ENCODE measurements around the gene ARPC5.

The ARPC5 gene

DNA sequence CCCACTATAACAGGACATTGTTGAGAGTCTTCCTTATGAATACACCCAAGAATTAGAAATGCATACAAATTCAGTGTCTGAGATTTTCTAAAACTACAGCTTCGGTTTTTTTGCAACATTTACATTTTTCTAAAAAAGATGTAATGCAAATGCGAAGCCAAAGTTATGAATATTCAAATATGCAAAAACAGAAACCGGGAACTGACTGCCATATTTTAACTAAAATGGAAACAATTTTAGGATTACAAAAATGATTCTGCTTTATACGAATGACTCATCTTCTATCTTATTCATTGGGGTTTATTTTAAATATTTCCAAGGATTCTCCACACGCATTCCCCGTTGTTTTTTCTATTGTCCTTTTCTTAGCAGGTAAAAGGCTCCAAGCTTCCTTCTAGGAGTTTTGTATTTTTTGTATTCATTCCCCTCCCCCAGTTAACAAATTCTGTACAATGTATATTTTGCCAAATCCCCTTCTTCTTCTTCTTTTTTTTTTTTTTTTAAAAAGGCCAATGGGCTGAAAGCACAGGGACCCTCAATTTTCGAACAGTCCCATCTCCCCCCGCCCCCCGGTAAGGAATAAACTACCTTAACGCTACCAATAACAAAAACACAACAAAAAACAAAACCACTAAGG, 1.0 kb downstream of the ARPC5 start:
- Histone ChIP-seq H3K9ac (ENCODE audit: low read length) (peak overlapping the region; percentile 92), H2BK12ac (ENCODE audit: low read length) (no peak overlapping the region), H3K79me1 (ENCODE audit: low read length) (peaks cover 9% of the 10 kb centered on the region), H2BK5ac (ENCODE audit: low read depth, low read length, poor library complexity) (peak overlapping the region; percentile 56), H3K4me1 (ENCODE audit: control insufficient read depth in 1 of 2, insufficient read depth in 2 of 2, low read length in 2 of 2) (peaks cover 0 to 3% of the 10 kb centered on the region in 2 experiments), H3K4me2 (ENCODE audit: low read length) (peak overlapping the region; percentile 48), H4K8ac (ENCODE audit: low read depth, low read length) (peak overlapping the region; percentile 73), H3K79me2 (ENCODE audit: control insufficient read depth, insufficient read depth, low read length, poor library complexity) (peaks cover 7% of the 10 kb centered on the region), H4K91ac (ENCODE audit: low read depth, low read length) (peak overlapping the region; percentile 93), H2AFZ (ENCODE audit: insufficient read depth, low read length, poor library complexity) (no peak overlapping the region), H3K4ac (ENCODE audit: low read depth, low read length) (peak overlapping the region; percentile 93), H3K4me3 (ENCODE audit: low read depth, low read length) (peak overlapping the region; percentile 84), H3K36me3 (ENCODE audit: control insufficient read depth in 1 of 2, insufficient read depth in 2 of 2, low read length in 2 of 2) (peaks cover 2 to 4% of the 10 kb centered on the region in 2 experiments), H3K23ac (ENCODE audit: low read length) (no peak overlapping the region), H3K18ac (ENCODE audit: low read length) (peak overlapping the region; percentile 62), H3K27me3 (ENCODE audit: insufficient read depth, low read length) (no peaks in the 10 kb centered on the region), H2BK120ac (ENCODE audit: insufficient read depth, low read length, poor library complexity) (no peak overlapping the region), H2AK5ac (ENCODE audit: low read length) (no peak overlapping the region), H4K12ac (ENCODE audit: low read depth, low read length) (no peak overlapping the region), H3K14ac (ENCODE audit: low read length) (peak overlapping the region; percentile 46), H3K27ac (ENCODE audit: low read depth, low read length) (peak overlapping the region; percentile 93), H3K9me3 (ENCODE audit: insufficient read depth, low read depth, low read length) (no peaks in the 10 kb centered on the region)
- peak in 1 of 2 donors; percentile 46 for DNase-seq
- WGBS (ENCODE audit: extremely low coverage, insufficient coverage, insufficient read length): no CpG with 5 or more reads among the region's 10 CpGs

GRCh38 chr1:183633676-183634343, 1.8 kb downstream of the ARPC5 start:
- Histone ChIP-seq H3K27ac (ENCODE audit: low read depth, low read length) (no peak overlapping the region), H3K9me3 (ENCODE audit: insufficient read depth, low read depth, low read length) (no peaks in the 10 kb centered on the region), H2AFZ (ENCODE audit: insufficient read depth, low read length, poor library complexity) (no peak overlapping the region), H2BK120ac (ENCODE audit: insufficient read depth, low read length, poor library complexity) (no peak overlapping the region), H3K79me1 (ENCODE audit: low read length) (peaks cover 9% of the 10 kb centered on the region), H4K12ac (ENCODE audit: low read depth, low read length) (no peak overlapping the region), H3K4me1 (ENCODE audit: control insufficient read depth in 1 of 2, insufficient read depth in 2 of 2, low read length in 2 of 2) (peaks cover 0 to 3% of the 10 kb centered on the region in 2 experiments), H3K14ac (ENCODE audit: low read length) (no peak overlapping the region), H3K4me3 (ENCODE audit: low read depth, low read length) (no peak overlapping the region), H2BK12ac (ENCODE audit: low read length) (no peak overlapping the region), H3K79me2 (ENCODE audit: control insufficient read depth, insufficient read depth, low read length, poor library complexity) (peaks cover 7% of the 10 kb centered on the region), H4K91ac (ENCODE audit: low read depth, low read length) (no peak overlapping the region), H3K27me3 (ENCODE audit: insufficient read depth, low read length) (no peaks in the 10 kb centered on the region), H2BK5ac (ENCODE audit: low read depth, low read length, poor library complexity) (no peak overlapping the region), H3K23ac (ENCODE audit: low read length) (no peak overlapping the region), H4K8ac (ENCODE audit: low read depth, low read length) (no peak overlapping the region), H3K4me2 (ENCODE audit: low read length) (peak overlapping the region; percentile 48), H3K9ac (ENCODE audit: low read length) (no peak overlapping the region), H3K36me3 (ENCODE audit: control insufficient read depth in 1 of 2, insufficient read depth in 2 of 2, low read length in 2 of 2) (peaks cover 2 to 5% of the 10 kb centered on the region in 2 experiments), H3K18ac (ENCODE audit: low read length) (no peak overlapping the region), H3K4ac (ENCODE audit: low read depth, low read length) (no peak overlapping the region), H2AK5ac (ENCODE audit: low read length) (no peak overlapping the region)
- WGBS (ENCODE audit: extremely low coverage, insufficient coverage, insufficient read length): no CpG with 5 or more reads among the region's 1 CpG
- peak in 1 of 2 donors; percentile 58 for DNase-seq

GRCh38 chr1:183632964-183633363, 2.6 kb downstream of the ARPC5 start:
- Histone ChIP-seq H2BK12ac (ENCODE audit: low read length) (no peak overlapping the region), H2BK5ac (ENCODE audit: low read depth, low read length, poor library complexity) (no peak overlapping the region), H3K4me3 (ENCODE audit: low read depth, low read length) (no peak overlapping the region), H3K79me1 (ENCODE audit: low read length) (peaks cover 9% of the 10 kb centered on the region), H3K9me3 (ENCODE audit: insufficient read depth, low read depth, low read length) (no peaks in the 10 kb centered on the region), H3K23ac (ENCODE audit: low read length) (no peak overlapping the region), H3K36me3 (ENCODE audit: control insufficient read depth in 1 of 2, insufficient read depth in 2 of 2, low read length in 2 of 2) (peaks cover 2 to 8% of the 10 kb centered on the region in 2 experiments), H4K91ac (ENCODE audit: low read depth, low read length) (no peak overlapping the region), H3K18ac (ENCODE audit: low read length) (no peak overlapping the region), H3K4me2 (ENCODE audit: low read length) (peak overlapping the region; percentile 59), H3K27me3 (ENCODE audit: insufficient read depth, low read length) (no peaks in the 10 kb centered on the region), H3K4me1 (ENCODE audit: control insufficient read depth in 1 of 2, insufficient read depth in 2 of 2, low read length in 2 of 2) (peaks cover 0 to 3% of the 10 kb centered on the region in 2 experiments), H3K27ac (ENCODE audit: low read depth, low read length) (no peak overlapping the region), H2BK120ac (ENCODE audit: insufficient read depth, low read length, poor library complexity) (no peak overlapping the region), H3K4ac (ENCODE audit: low read depth, low read length) (no peak overlapping the region), H2AK5ac (ENCODE audit: low read length) (no peak overlapping the region), H4K12ac (ENCODE audit: low read depth, low read length) (no peak overlapping the region), H4K8ac (ENCODE audit: low read depth, low read length) (no peak overlapping the region), H3K79me2 (ENCODE audit: control insufficient read depth, insufficient read depth, low read length, poor library complexity) (peaks cover 7% of the 10 kb centered on the region), H3K9ac (ENCODE audit: low read length) (no peak overlapping the region), H3K14ac (ENCODE audit: low read length) (no peak overlapping the region), H2AFZ (ENCODE audit: insufficient read depth, low read length, poor library complexity) (no peak overlapping the region)
- DNase-seq: no peak
- WGBS (ENCODE audit: extremely low coverage, insufficient coverage, insufficient read length): no CpG with 5 or more reads among the region's 1 CpG

DNA sequence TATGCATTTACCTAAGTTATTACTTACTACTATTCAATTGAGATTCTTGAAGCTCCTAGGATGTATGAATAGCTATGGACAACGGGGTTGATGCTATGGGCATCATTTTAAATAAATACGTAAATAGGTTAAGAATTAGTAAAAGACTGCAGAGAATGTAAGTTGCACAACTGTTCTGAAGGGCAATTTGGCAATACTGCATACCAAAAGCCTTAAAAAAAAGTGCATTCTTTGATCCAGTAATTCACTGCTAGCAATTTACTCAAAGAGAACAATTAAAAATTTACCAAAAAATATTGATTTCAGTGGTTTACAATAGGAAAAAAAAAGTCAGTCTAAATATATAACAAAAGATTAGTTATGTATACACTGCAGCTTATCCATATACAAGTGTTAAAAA, 3.5 kb downstream of the ARPC5 start:
- Histone ChIP-seq H3K4me2 (ENCODE audit: low read length) (no peak overlapping the region), H2BK12ac (ENCODE audit: low read length) (no peak overlapping the region), H3K27me3 (ENCODE audit: insufficient read depth, low read length) (no peaks in the 10 kb centered on the region), H3K9me3 (ENCODE audit: insufficient read depth, low read depth, low read length) (no peaks in the 10 kb centered on the region), H2AK5ac (ENCODE audit: low read length) (no peak overlapping the region), H3K27ac (ENCODE audit: low read depth, low read length) (no peak overlapping the region), H3K4me3 (ENCODE audit: low read depth, low read length) (no peak overlapping the region), H4K8ac (ENCODE audit: low read depth, low read length) (no peak overlapping the region), H3K79me2 (ENCODE audit: control insufficient read depth, insufficient read depth, low read length, poor library complexity) (peaks cover 7% of the 10 kb centered on the region), H4K91ac (ENCODE audit: low read depth, low read length) (no peak overlapping the region), H2BK5ac (ENCODE audit: low read depth, low read length, poor library complexity) (no peak overlapping the region), H4K12ac (ENCODE audit: low read depth, low read length) (no peak overlapping the region), H3K14ac (ENCODE audit: low read length) (no peak overlapping the region), H3K18ac (ENCODE audit: low read length) (no peak overlapping the region), H2AFZ (ENCODE audit: insufficient read depth, low read length, poor library complexity) (no peak overlapping the region), H3K4ac (ENCODE audit: low read depth, low read length) (no peak overlapping the region), H3K36me3 (ENCODE audit: control insufficient read depth in 1 of 2, insufficient read depth in 2 of 2, low read length in 2 of 2) (peaks cover 3 to 12% of the 10 kb centered on the region in 2 experiments), H3K23ac (ENCODE audit: low read length) (no peak overlapping the region), H2BK120ac (ENCODE audit: insufficient read depth, low read length, poor library complexity) (no peak overlapping the region), H3K9ac (ENCODE audit: low read length) (no peak overlapping the region), H3K79me1 (ENCODE audit: low read length) (peaks cover 9% of the 10 kb centered on the region), H3K4me1 (ENCODE audit: control insufficient read depth in 1 of 2, insufficient read depth in 2 of 2, low read length in 2 of 2) (peaks cover 0 to 3% of the 10 kb centered on the region in 2 experiments)
- WGBS (ENCODE audit: extremely low coverage, insufficient coverage, insufficient read length): no CpG with 5 or more reads among the region's 2 CpGs
- peak; percentile 77 to 92 for DNase-seq

All from trophoblast cell (in vitro differentiated cells and primary cell).